Cortex of kidney (tissue), 1 donor: ENCODE measurements around the gene NEURL1.
"Not testable (repeated sequence)": the region's sequence is repeated elsewhere in the genome, so short reads cannot be mapped to it uniquely, and the experiment has no call there.

ENCODE experiments used
- DNase-seq: peaks from one replicate; lab custom pipeline; 2025; lab: John Stamatoyannopoulos, UW

The NEURL1 gene

GRCh38 chr10:103626178-103626577 is 132.7 kb downstream of the NEURL1 start:
- no peak for DNase-seq

GRCh38 chr10:103627111-103627892 is 133.8 kb downstream of the NEURL1 start:
- DNase-seq = no peak

DNA sequence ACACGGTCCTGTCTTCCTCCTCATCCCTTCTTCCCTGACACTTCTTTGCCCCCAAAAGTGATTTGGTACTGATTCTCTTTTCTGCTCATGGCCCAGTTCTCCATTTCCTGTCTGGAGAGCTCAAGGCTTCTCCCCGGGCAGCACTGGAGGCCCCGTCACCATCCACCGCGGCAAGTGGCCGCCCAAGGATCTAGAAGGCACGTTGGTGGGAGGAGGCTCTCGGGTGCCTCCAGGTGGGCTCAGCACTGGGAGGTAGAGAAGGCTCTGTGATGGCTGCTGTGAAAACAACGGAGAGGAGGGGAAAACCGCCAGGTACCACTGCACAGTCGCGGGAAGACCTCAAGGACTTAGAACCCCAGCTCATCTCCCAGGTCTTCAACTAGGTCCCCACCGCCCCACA is 134.4 kb downstream of the NEURL1 start:
- no peak for DNase-seq

DNA sequence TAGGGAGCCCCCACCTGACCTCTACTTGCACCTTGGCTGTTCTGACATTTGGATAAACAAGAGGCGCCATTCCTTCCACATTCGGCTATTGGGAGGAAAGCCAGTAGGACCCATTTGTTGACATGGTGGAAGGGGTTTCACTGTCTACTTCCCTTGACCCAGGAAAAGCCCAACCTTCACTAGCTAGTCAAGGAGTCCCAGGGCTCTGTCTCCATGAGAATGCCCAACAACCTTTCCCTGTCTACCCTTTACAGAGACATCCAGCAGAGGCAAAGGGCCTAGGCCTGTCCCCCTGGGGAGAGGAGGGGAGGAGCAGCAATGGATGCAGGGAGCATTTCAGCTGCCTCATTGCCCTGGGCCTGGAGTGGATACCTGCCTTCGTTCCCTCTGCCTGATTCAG is 136.1 kb downstream of the NEURL1 start:
- no peak for DNase-seq

- no peak for DNase-seq
These were observed 136.7 kb downstream of the NEURL1 start for GRCh38 chr10:103630156-103630555.

GRCh38 chr10:103632247-103632642 is 138.7 kb downstream of the NEURL1 start:
- no peak for DNase-seq

GRCh38 chr10:103632871-103633270 is 139.4 kb downstream of the NEURL1 start:
- not testable (repeated sequence) for DNase-seq

- DNase-seq = no peak
These were observed 140.3 kb downstream of the NEURL1 start for GRCh38 chr10:103633846-103634245.

- DNase-seq = no peak
These were observed 142.1 kb downstream of the NEURL1 start for GRCh38 chr10:103635580-103635979.

DNA sequence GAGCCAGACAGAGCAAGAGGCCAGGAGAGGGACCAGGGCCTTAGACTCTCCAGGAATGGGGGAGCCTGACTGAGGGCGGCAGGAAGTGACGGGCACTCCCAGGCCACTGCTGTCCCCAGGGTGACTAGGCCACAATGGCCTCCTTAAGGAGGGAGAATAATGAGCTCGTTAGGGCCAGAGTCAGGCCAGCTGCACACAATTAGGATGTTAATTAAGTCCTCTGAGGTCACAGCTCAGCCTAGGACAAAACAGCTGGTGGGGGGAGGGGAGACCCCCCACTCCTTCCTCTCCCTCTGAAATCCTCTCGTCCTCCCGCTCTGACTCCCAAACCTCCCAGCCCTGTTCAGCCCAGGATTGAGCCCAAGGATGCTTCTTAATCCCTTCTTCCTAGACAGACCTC is 143.0 kb downstream of the NEURL1 start:
- DNase-seq = no peak

DNA sequence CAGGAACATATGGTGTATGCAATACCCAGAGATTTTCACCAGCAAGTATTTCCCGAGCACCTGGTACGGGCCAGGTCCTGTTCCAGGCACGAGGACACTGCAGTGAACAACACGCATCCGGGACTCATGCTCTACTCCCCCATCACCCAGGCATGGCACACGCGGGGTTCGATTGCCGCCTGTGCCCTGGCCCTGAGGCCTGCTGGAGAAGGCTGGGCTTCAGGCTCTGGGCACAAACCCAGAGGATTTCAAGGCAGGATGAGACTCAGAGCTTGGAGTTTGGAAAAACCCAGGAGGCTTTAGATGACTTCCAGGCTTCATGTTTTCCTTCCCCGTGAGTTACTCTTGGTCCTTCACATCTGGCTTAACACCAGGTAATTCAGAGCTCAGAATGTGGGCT is 143.5 kb downstream of the NEURL1 start:
- DNase-seq = no peak

- DNase-seq = no peak
These were observed 144.5 kb downstream of the NEURL1 start for GRCh38 chr10:103637927-103638557.

DNA sequence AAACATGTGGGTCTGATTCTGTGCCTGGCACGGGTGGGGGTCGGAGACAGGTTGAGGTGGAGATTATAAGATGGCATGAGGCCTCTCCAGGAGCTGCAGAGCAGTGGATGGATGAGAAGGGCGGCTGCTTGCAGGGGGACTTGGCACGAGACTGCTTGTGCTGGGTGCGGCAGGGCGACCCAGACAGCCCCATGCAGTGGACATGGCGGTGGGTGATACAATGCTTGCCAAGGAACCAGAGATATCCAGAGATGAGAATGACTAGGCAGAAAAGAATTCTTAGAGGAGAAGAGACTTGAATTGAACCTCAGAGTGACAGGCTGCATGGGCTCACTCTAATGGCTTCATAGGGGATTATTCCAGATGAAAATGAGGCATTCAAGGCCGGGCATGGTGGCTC is 145.4 kb downstream of the NEURL1 start:
- DNase-seq = no peak

DNA sequence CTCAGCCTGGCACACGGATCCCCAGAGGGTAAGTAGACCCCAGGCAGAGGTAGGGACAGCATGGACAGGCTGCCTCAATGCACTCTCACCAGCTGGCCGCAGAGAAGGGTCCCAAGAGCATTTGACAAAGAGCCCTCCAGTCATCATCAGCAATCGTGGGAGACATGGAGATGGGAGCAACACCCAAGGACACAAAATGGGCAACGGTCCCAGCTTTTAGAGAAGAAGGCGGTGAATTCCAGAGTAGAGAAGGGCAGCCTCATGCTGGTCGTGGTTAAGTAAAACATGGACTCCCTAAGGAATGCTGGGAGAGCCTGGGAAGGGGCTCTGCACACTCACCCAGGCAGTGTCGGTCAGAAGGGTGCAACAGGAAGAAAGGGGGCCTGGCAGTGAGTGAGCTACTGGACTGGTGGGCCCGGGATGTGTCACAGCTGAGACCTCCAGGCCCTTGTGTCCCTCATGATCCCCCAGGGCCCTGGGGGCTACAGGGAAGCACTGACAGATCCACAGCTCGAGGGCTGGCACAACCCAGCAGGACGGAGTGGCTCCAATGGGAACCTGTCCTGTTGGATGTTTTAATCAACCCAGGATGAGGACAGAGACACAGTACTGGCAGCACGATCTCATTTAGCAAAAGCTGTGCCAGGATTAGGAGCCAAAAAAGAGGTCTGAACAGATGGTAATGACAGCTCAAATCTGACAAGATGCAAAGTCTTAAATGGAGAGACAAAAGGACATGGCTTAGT is 147.1 kb downstream of the NEURL1 start:
- no peak for DNase-seq

- no peak for DNase-seq
These were observed 147.8 kb downstream of the NEURL1 start for GRCh38 chr10:103641326-103641725.
